Esophagus squamous epithelium (tissue), 4 donors: ENCODE data around the gene ADGRG1.

Experiments
- CTCF ChIP-seq, 6 experiments: fragments of 450-650 bp in 4 of 6; fragments of 200-600 bp in 2 of 6; sonication (generic) in 2 of 6; IDR thresholded peaks; one replicate each; pipeline ENCODE4 v1.5.1; 2016 to 2019; ENCODE audit warnings: antibody characterized with exemption in 6 of 6, mild to moderate bottlenecking in 4 of 6, moderate library complexity in 4 of 6
- POLR2A ChIP-seq, 4 donors: fragments of 450-650 bp; IDR thresholded peaks; one replicate each; pipeline ENCODE4 v1.6.1; 2017; ENCODE audit warnings: antibody characterized with exemption in 4 of 4, mild to moderate bottlenecking in 4 of 4, moderate library complexity in 3 of 4

- no peak for TF ChIP-seq POLR2A (IDR thresholded peaks at IDR 0.05)
- TF ChIP-seq CTCF (IDR thresholded peaks at IDR 0.05), result no peak
Observed at GRCh38 chr16:57615813-57616212, 12.6 kb upstream of the ADGRG1 start.
